ENCODE measurements around the gene SCGB1A1.

SCGB1A1 gene

GRCh38 chr11:62401811-62402210 lies 17.0 kb upstream of the SCGB1A1 start:
- DNase-seq (ENCODE audit: low read depth) = no peak
- no peak overlapping the region for H3K4me3 ChIP-seq (ENCODE audit: low read depth, low read length)
- no peak for TF ChIP-seq CTCF (IDR thresholded peaks at IDR 0.05; ENCODE audit: low read depth, low read length, missing control alignments)

- TF ChIP-seq CTCF (IDR thresholded peaks at IDR 0.05; ENCODE audit: low read depth, low read length, missing control alignments) = no peak
- no peak overlapping the region for H3K4me3 ChIP-seq (ENCODE audit: low read depth, low read length)
- no peak for DNase-seq (ENCODE audit: low read depth)
These were observed 16.4 kb upstream of the SCGB1A1 start for GRCh38 chr11:62402226-62402959.

GRCh38 chr11:62402960-62403730 lies 15.7 kb upstream of the SCGB1A1 start:
- no peak for DNase-seq (ENCODE audit: low read depth)
- no peak overlapping the region for H3K4me3 ChIP-seq (ENCODE audit: low read depth, low read length)
- no peak for TF ChIP-seq CTCF (IDR thresholded peaks at IDR 0.05; ENCODE audit: low read depth, low read length, missing control alignments)

GRCh38 chr11:62404435-62404834 lies 14.4 kb upstream of the SCGB1A1 start:
- no peak overlapping the region for H3K4me3 ChIP-seq (ENCODE audit: low read depth, low read length)
- DNase-seq (ENCODE audit: low read depth) = no peak
- TF ChIP-seq CTCF (IDR thresholded peaks at IDR 0.05; ENCODE audit: low read depth, low read length, missing control alignments) = no peak

- H3K4me3 ChIP-seq (ENCODE audit: low read depth, low read length) = no peak overlapping the region
- no peak for DNase-seq (ENCODE audit: low read depth)
- no peak for TF ChIP-seq CTCF (IDR thresholded peaks at IDR 0.05; ENCODE audit: low read depth, low read length, missing control alignments)
These were observed 13.9 kb upstream of the SCGB1A1 start for GRCh38 chr11:62404901-62405300.

GRCh38 chr11:62406034-62406433 lies 12.8 kb upstream of the SCGB1A1 start:
- no peak for DNase-seq (ENCODE audit: low read depth)
- H3K4me3 ChIP-seq (ENCODE audit: low read depth, low read length) = no peak overlapping the region
- TF ChIP-seq CTCF (IDR thresholded peaks at IDR 0.05; ENCODE audit: low read depth, low read length, missing control alignments) = no peak

All from GM12864 (cell line).